ENCODE results near the gene ABCC11.

ABCC11 gene

DNA sequence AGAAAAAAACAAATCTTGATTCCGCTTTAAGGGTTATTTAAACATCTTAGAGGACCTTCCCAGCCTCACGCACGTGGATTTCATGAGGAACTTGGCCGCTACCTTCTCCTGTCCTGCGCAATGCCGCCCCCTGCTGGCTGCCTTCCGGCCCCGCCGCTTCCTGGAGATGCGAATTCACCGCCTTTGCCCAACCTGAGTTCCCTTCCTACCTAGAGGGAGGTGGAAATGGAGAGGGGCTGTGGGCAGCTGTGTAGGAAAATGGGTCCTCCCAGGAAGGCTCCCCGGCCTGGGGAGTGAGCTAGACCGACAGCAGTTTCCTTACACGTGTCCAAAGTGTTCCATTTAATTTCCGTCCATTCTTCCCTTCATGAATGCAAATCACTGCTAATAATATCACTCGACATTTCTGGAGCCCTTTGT is 90.5 kb downstream of the ABCC11 start:
- no peak overlapping the region for H3K9ac ChIP-seq (ENCODE audit: low read length)
- no peak overlapping the region for H3K4me3 ChIP-seq (ENCODE audit: low read length)
- no peak overlapping the region for H3K23ac ChIP-seq (ENCODE audit: low read length)
- H3K27ac ChIP-seq (ENCODE audit: low read depth, low read length) = no peak overlapping the region
- no peak overlapping the region for H2BK5ac ChIP-seq (ENCODE audit: low read length)
- no peak overlapping the region for H2BK15ac ChIP-seq (replicated peaks; ENCODE audit: low read depth)
- no peaks in the 10 kb centered on the region for H3K79me1 ChIP-seq (ENCODE audit: low read length)
- H3K79me2 ChIP-seq (ENCODE audit: control insufficient read depth, insufficient read depth, low read length) = no peaks in the 10 kb centered on the region
- no peak overlapping the region for H2AK5ac ChIP-seq (ENCODE audit: low read length)
- H3K18ac ChIP-seq (ENCODE audit: low read length) = no peak overlapping the region
- no peak overlapping the region for H3K4me2 ChIP-seq (ENCODE audit: low read length)
- H3K56ac ChIP-seq (ENCODE audit: low read length) = peak overlapping the region; percentile 45
- peak; percentile 80 for DNase-seq
- WGBS (ENCODE audit: extremely low coverage, insufficient coverage, low lambda C conversion rate) = no CpG with 5 or more reads among the region's 16 CpGs
- no peak overlapping the region for H4K8ac ChIP-seq (ENCODE audit: low read depth, low read length)
- no peaks in the 10 kb centered on the region for H3K4me1 ChIP-seq (ENCODE audit: control insufficient read depth, low read depth, low read length)
- peak overlapping the region; percentile 82 for H3K4ac ChIP-seq (ENCODE audit: low read depth, low read length)
- H3K36me3 ChIP-seq (ENCODE audit: control insufficient read depth, insufficient read depth, low read length) = no peaks in the 10 kb centered on the region
- H2BK120ac ChIP-seq (ENCODE audit: low read depth, low read length) = no peak overlapping the region
- no peak overlapping the region for H4K5ac ChIP-seq (ENCODE audit: low read length)
- H3K27me3 ChIP-seq (ENCODE audit: insufficient read depth, low read length, poor library complexity) = no peaks in the 10 kb centered on the region

DNA sequence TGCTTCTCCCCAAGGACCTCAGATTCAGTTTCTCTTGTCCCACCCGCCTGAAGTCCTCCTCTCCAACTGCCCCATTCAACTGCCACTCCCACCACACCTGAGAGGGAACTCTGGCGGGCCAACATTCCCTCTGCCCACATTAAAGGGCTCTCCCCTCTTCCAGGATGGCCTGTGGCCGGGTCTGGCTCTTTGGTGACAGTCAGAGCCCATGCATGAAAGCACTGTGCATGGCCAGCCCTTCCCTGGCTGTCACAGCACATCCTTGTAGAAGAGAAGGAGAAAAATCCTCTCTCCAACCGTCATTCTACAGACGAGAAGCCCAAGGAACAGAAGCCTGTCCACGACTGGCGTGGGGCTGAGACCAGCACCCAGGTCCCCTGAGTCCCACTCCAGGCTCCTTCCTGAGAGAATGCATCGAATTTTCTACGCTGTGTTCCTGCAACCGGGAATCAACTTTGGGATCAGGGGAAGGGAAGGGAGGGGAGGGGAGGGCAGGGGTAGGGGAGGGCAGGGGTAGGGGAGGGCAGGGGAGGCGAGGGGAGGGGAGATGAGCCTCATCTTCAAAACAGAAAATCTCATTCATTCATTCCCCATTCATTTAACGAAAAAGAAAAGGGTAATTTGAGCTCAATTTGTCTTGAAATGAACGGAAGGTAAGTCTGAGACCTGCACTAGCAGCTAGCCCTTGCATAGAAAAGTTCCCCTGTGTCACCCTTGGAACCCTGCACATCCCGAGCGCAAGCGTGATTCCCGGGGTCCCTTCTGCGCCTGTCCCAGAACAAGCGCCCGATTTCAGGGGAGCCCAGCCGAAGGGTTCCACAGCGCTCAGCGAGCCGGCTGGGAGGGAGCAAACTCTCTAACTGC is 91.2 kb downstream of the ABCC11 start, which contains the start of gene ABCC12:
Gene ABCC12 (minus strand): TSS at position 68 of the 864 bp plus-strand sequence. CDS start 9,569 bp downstream, outside the sequence.
- Histone ChIP-seq H3K9ac (ENCODE audit: low read length) (no peak within 1 kb of the TSS), H3K79me2 (ENCODE audit: control insufficient read depth, insufficient read depth, low read length) (no peaks in the 10 kb centered on the region), H3K4ac (ENCODE audit: low read depth, low read length) (peak within 1 kb of the TSS; percentile 82), H3K56ac (ENCODE audit: low read length) (peak within 1 kb of the TSS; percentile 45), H3K27me3 (ENCODE audit: insufficient read depth, low read length, poor library complexity) (no peaks in the 10 kb centered on the region), H3K4me1 (ENCODE audit: control insufficient read depth, low read depth, low read length) (no peaks in the 10 kb centered on the region), H4K8ac (ENCODE audit: low read depth, low read length) (no peak within 1 kb of the TSS), H3K4me2 (ENCODE audit: low read length) (no peak within 1 kb of the TSS), H3K36me3 (ENCODE audit: control insufficient read depth, insufficient read depth, low read length) (no peaks in the 10 kb centered on the region), H2BK120ac (ENCODE audit: low read depth, low read length) (no peak within 1 kb of the TSS), H3K18ac (ENCODE audit: low read length) (no peak within 1 kb of the TSS), H2BK15ac (replicated peaks; ENCODE audit: low read depth) (no peak within 1 kb of the TSS), H3K79me1 (ENCODE audit: low read length) (no peaks in the 10 kb centered on the region), H3K27ac (ENCODE audit: low read depth, low read length) (no peak within 1 kb of the TSS), H3K23ac (ENCODE audit: low read length) (no peak within 1 kb of the TSS), H2BK5ac (ENCODE audit: low read length) (no peak within 1 kb of the TSS), H3K4me3 (ENCODE audit: low read length) (no peak within 1 kb of the TSS), H4K5ac (ENCODE audit: low read length) (no peak within 1 kb of the TSS), H2AK5ac (ENCODE audit: low read length) (no peak within 1 kb of the TSS)
- DNase-seq = no peak
- WGBS (ENCODE audit: extremely low coverage, insufficient coverage, low lambda C conversion rate) = no CpG with 5 or more reads among the region's 24 CpGs

- no peaks in the 10 kb centered on the region for H3K36me3 ChIP-seq (ENCODE audit: control insufficient read depth, insufficient read depth, low read length)
- no peak for DNase-seq
- H3K4ac ChIP-seq (ENCODE audit: low read depth, low read length) = no peak overlapping the region
- H3K79me1 ChIP-seq (ENCODE audit: low read length) = no peaks in the 10 kb centered on the region
- no peaks in the 10 kb centered on the region for H3K27me3 ChIP-seq (ENCODE audit: insufficient read depth, low read length, poor library complexity)
- H3K4me2 ChIP-seq (ENCODE audit: low read length) = no peak overlapping the region
- no peak overlapping the region for H3K56ac ChIP-seq (ENCODE audit: low read length)
- H3K18ac ChIP-seq (ENCODE audit: low read length) = no peak overlapping the region
- H3K4me1 ChIP-seq (ENCODE audit: control insufficient read depth, low read depth, low read length) = no peaks in the 10 kb centered on the region
- H4K8ac ChIP-seq (ENCODE audit: low read depth, low read length) = no peak overlapping the region
- no peak overlapping the region for H2BK15ac ChIP-seq (replicated peaks; ENCODE audit: low read depth)
- H3K4me3 ChIP-seq (ENCODE audit: low read length) = no peak overlapping the region
- H2BK5ac ChIP-seq (ENCODE audit: low read length) = no peak overlapping the region
- no CpG with 5 or more reads among the region's 5 CpGs for WGBS (ENCODE audit: extremely low coverage, insufficient coverage, low lambda C conversion rate)
- no peaks in the 10 kb centered on the region for H3K79me2 ChIP-seq (ENCODE audit: control insufficient read depth, insufficient read depth, low read length)
- H4K5ac ChIP-seq (ENCODE audit: low read length) = no peak overlapping the region
- H3K23ac ChIP-seq (ENCODE audit: low read length) = no peak overlapping the region
- no peak overlapping the region for H3K27ac ChIP-seq (ENCODE audit: low read depth, low read length)
- H3K9ac ChIP-seq (ENCODE audit: low read length) = no peak overlapping the region
- no peak overlapping the region for H2BK120ac ChIP-seq (ENCODE audit: low read depth, low read length)
- H2AK5ac ChIP-seq (ENCODE audit: low read length) = no peak overlapping the region
These were observed 93.6 kb downstream of the ABCC11 start for GRCh38 chr16:48153774-48154173.

- WGBS (ENCODE audit: extremely low coverage, insufficient coverage, low lambda C conversion rate) = no CpG with 5 or more reads among the region's 9 CpGs
- no peak overlapping the region for H3K18ac ChIP-seq (ENCODE audit: low read length)
These were observed 95.1 kb downstream of the ABCC11 start for GRCh38 chr16:48152226-48152625.

DNA sequence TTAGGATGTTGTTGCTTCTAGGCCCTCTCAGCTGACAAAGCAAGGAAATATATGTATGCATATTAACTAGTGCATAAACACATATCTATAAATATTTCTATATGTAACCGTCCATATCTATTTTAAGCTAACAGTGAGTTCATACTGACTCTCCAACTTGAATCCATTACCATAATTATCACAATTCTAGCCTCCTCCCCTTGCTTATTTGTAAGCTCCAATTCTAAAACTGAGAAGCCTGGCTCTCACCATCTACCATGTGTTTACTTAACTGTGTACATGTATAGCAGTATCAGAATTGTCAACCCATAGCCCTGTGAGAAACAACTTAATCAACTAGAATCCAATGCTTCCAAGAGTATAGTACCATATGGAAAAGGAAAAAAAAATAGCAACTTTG is 96.6 kb downstream of the ABCC11 start:
- Histone ChIP-seq H3K4ac (ENCODE audit: low read depth, low read length) (no peak overlapping the region), H3K9ac (ENCODE audit: low read length) (no peak overlapping the region), H3K79me1 (ENCODE audit: low read length) (no peaks in the 10 kb centered on the region), H3K18ac (ENCODE audit: low read length) (no peak overlapping the region), H2BK15ac (replicated peaks; ENCODE audit: low read depth) (no peak overlapping the region), H3K23ac (ENCODE audit: low read length) (no peak overlapping the region), H2BK5ac (ENCODE audit: low read length) (no peak overlapping the region), H3K4me1 (ENCODE audit: control insufficient read depth, low read depth, low read length) (no peaks in the 10 kb centered on the region), H3K36me3 (ENCODE audit: control insufficient read depth, insufficient read depth, low read length) (no peaks in the 10 kb centered on the region), H4K5ac (ENCODE audit: low read length) (no peak overlapping the region), H3K27me3 (ENCODE audit: insufficient read depth, low read length, poor library complexity) (no peaks in the 10 kb centered on the region), H3K27ac (ENCODE audit: low read depth, low read length) (no peak overlapping the region), H4K8ac (ENCODE audit: low read depth, low read length) (no peak overlapping the region), H2AK5ac (ENCODE audit: low read length) (no peak overlapping the region), H3K79me2 (ENCODE audit: control insufficient read depth, insufficient read depth, low read length) (no peaks in the 10 kb centered on the region), H3K4me3 (ENCODE audit: low read length) (no peak overlapping the region), H2BK120ac (ENCODE audit: low read depth, low read length) (no peak overlapping the region), H3K4me2 (ENCODE audit: low read length) (no peak overlapping the region), H3K56ac (ENCODE audit: low read length) (no peak overlapping the region)
- no CpG with 5 or more reads among the region's 1 CpG for WGBS (ENCODE audit: extremely low coverage, insufficient coverage, low lambda C conversion rate)
- no peak for DNase-seq

More at GRCh38 chr16:48152226-48152625, 95.1 kb downstream of the ABCC11 start:
- Histone ChIP-seq H3K79me2 (ENCODE audit: control insufficient read depth, insufficient read depth, low read length) (no peaks in the 10 kb centered on the region), H4K5ac (ENCODE audit: low read length) (no peak overlapping the region), H3K27me3 (ENCODE audit: insufficient read depth, low read length, poor library complexity) (no peaks in the 10 kb centered on the region), H2BK5ac (ENCODE audit: low read length) (no peak overlapping the region), H3K9ac (ENCODE audit: low read length) (no peak overlapping the region), H3K4me3 (ENCODE audit: low read length) (no peak overlapping the region), H3K4me2 (ENCODE audit: low read length) (no peak overlapping the region), H3K23ac (ENCODE audit: low read length) (no peak overlapping the region), H3K4ac (ENCODE audit: low read depth, low read length) (no peak overlapping the region), H4K8ac (ENCODE audit: low read depth, low read length) (no peak overlapping the region), H3K27ac (ENCODE audit: low read depth, low read length) (no peak overlapping the region), H3K79me1 (ENCODE audit: low read length) (no peaks in the 10 kb centered on the region), H2BK120ac (ENCODE audit: low read depth, low read length) (no peak overlapping the region), H2BK15ac (replicated peaks; ENCODE audit: low read depth) (no peak overlapping the region), H3K56ac (ENCODE audit: low read length) (no peak overlapping the region), H3K36me3 (ENCODE audit: control insufficient read depth, insufficient read depth, low read length) (no peaks in the 10 kb centered on the region), H3K4me1 (ENCODE audit: control insufficient read depth, low read depth, low read length) (no peaks in the 10 kb centered on the region), H2AK5ac (ENCODE audit: low read length) (no peak overlapping the region)
- no peak for DNase-seq

Measured in mesendoderm (in vitro differentiated cells).